ENCODE results near the gene OR10V1. TPM values are rescaled to one million over a fixed set of nuclear protein-coding genes. Genes with fewer than 3 reads are reported as not detected.

The OR10V1 gene
- total RNA-seq, 1 experiment from 2014 or later, result not detected

- no peak overlapping the region for H3K4me2 ChIP-seq
- ChIA-PET POLR2A (ENCODE audit: unreplicated experiment) (no interaction called here), CTCF (no interaction called here)
- H3K9me3 ChIP-seq (ENCODE audit: insufficient read depth, low read depth), result no peaks in the 10 kb centered on the region
- no peak overlapping the region for H2AFZ ChIP-seq
- no peaks in the 10 kb centered on the region for H3K36me3 ChIP-seq (ENCODE audit: low read depth)
- no peaks in the 10 kb centered on the region for H3K79me2 ChIP-seq (ENCODE audit: low read depth)
- BruUV-seq (replicated peaks), result no TSS peak
- no peaks in the 10 kb centered on the region for H3F3A ChIP-seq (ENCODE audit: insufficient read depth, low read depth)
- H3K9me2 ChIP-seq (ENCODE audit: insufficient read depth), result no peaks in the 10 kb centered on the region
- DNase-seq, result no peak
- TF ChIP-seq EZH2 (IDR thresholded peaks at IDR 0.05; ENCODE audit: low read depth), result no peak
- no peak for TF ChIP-seq CTCF (conservative IDR thresholded peaks at IDR 0.05)
- H3K27me3 ChIP-seq (ENCODE audit: insufficient read depth, low read depth), result no peaks in the 10 kb centered on the region
- H3K27ac ChIP-seq, result no peak overlapping the region
- intact Hi-C loops (cut with micrococcal nuclease; ENCODE audit: unreplicated experiment), result no loop called here
- H3K4me3 ChIP-seq, result no peak overlapping the region
- H3K4me1 ChIP-seq (replicated peaks; ENCODE audit: insufficient read depth), result no peaks in the 10 kb centered on the region
- H4K20me1 ChIP-seq (ENCODE audit: insufficient read depth), result no peaks in the 10 kb centered on the region
Observed at GRCh38 chr11:59728154-59728553, 14.5 kb upstream of the OR10V1 start.

DNA sequence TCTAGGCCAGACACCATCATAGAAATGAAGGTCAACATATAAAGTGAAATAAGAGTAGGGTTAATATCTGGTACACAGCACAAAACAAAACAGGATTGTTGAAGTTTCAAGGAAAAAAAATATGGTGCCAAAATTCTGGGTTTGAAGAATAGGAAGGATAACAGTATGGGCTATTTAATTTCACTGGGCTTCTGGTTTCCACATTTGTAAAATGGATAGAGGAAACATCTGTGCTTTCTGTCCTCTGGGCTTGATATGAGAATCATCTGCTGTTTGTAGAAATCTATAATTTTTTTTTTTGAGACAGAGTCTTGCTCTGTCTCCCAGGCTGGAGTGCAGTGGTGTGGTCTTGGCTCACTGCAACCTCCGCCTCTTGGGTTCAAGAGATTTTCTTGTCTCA lies 13.8 kb upstream of the OR10V1 start:
- intact Hi-C loops (cut with micrococcal nuclease; ENCODE audit: unreplicated experiment), result no loop called here
- no peaks in the 10 kb centered on the region for H3K4me1 ChIP-seq (replicated peaks; ENCODE audit: insufficient read depth)
- TF ChIP-seq EZH2 (IDR thresholded peaks at IDR 0.05; ENCODE audit: low read depth) (no peak), CTCF (conservative IDR thresholded peaks at IDR 0.05) (no peak)
- H2AFZ ChIP-seq, result no peak overlapping the region
- H4K20me1 ChIP-seq (ENCODE audit: insufficient read depth), result no peaks in the 10 kb centered on the region
- no peaks in the 10 kb centered on the region for H3K79me2 ChIP-seq (ENCODE audit: low read depth)
- no peaks in the 10 kb centered on the region for H3K27me3 ChIP-seq (ENCODE audit: insufficient read depth, low read depth)
- no peak overlapping the region for H3K27ac ChIP-seq
- H3K4me3 ChIP-seq, result no peak overlapping the region
- H3F3A ChIP-seq (ENCODE audit: insufficient read depth, low read depth), result no peaks in the 10 kb centered on the region
- H3K9me3 ChIP-seq (ENCODE audit: insufficient read depth, low read depth), result no peaks in the 10 kb centered on the region
- no peaks in the 10 kb centered on the region for H3K36me3 ChIP-seq (ENCODE audit: low read depth)
- ChIA-PET CTCF (no interaction called here), POLR2A (ENCODE audit: unreplicated experiment) (no interaction called here)
- H3K9me2 ChIP-seq (ENCODE audit: insufficient read depth), result no peaks in the 10 kb centered on the region
- BruUV-seq (replicated peaks), result no TSS peak
- no peak overlapping the region for H3K4me2 ChIP-seq
- no peak for DNase-seq

DNA sequence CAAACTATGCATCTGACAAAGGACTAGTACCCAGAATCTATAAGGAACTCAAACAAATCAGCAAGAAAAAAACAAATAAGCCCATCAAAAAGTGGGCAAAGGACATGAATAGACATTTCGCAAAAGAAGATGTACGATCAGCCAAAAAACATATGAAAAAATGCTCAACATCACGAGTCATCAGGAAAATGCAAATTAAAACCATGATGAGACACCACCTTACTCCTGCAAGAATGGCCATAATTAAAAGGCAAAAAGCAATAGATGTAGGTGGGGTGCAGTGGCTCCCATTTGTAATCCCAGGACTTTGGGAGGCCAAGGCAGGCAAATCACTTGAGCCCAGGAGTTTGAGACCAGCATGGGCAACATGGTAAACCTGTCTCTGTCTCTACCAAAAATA lies 10.4 kb upstream of the OR10V1 start:
- Histone ChIP-seq H3K4me2 (no peak overlapping the region), H3F3A (ENCODE audit: insufficient read depth, low read depth) (no peaks in the 10 kb centered on the region), H3K79me2 (ENCODE audit: low read depth) (no peaks in the 10 kb centered on the region), H3K4me3 (no peak overlapping the region), H3K4me1 (replicated peaks; ENCODE audit: insufficient read depth) (no peaks in the 10 kb centered on the region), H3K9me2 (ENCODE audit: insufficient read depth) (no peaks in the 10 kb centered on the region; the same call in 1 of the 2 replicates), H2AFZ (no peak overlapping the region), H3K9me3 (ENCODE audit: insufficient read depth, low read depth) (no peaks in the 10 kb centered on the region), H3K36me3 (ENCODE audit: low read depth) (no peaks in the 10 kb centered on the region), H3K27me3 (ENCODE audit: insufficient read depth, low read depth) (no peaks in the 10 kb centered on the region), H3K27ac (no peak overlapping the region), H4K20me1 (ENCODE audit: insufficient read depth) (no peaks in the 10 kb centered on the region)
- ChIA-PET POLR2A (ENCODE audit: unreplicated experiment) (no interaction called here), CTCF (no interaction called here)
- no peak for TF ChIP-seq EZH2 (IDR thresholded peaks at IDR 0.05; ENCODE audit: low read depth)
- TF ChIP-seq CTCF (conservative IDR thresholded peaks at IDR 0.05), result no peak
- DNase-seq, result no peak
- intact Hi-C loops (cut with micrococcal nuclease; ENCODE audit: unreplicated experiment), result no loop called here
- no TSS peak for BruUV-seq (replicated peaks)
